HG03469 (cell line): ENCODE results near the gene C9orf50.
A peak's percentile ranks its signal among the peaks of the same experiment; 100 is the strongest.

Experiments
- ATAC-seq: cut with Tn5 transposase; IDR thresholded peaks from one replicate; pipeline ENCODE4 v1.9.1; 2021; ENCODE audit warnings: mild to moderate bottlenecking, moderate library complexity, moderate number of reproducible peaks; ENCODE audit not compliant: unreplicated experiment

Gene C9orf50

DNA sequence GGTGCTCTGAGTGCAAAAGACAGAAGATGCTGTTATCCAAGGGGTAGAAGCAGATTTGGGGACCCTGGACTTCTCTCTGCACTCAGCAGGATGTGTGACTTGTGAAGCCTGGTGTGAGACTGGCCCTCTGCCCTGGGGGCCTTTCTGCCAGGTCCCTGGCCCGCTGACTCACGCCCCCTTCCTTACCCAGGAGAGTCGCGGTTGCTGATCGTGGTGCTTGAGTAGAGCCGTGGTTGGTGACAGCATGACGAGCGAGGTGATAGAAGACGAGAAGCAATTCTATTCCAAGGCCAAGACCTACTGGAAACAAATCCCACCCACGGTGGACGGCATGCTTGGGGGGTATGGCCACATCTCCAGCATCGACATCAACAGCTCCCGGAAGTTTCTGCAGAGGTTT lies 11.6 kb upstream of the C9orf50 start:
- no peak for ATAC-seq

DNA sequence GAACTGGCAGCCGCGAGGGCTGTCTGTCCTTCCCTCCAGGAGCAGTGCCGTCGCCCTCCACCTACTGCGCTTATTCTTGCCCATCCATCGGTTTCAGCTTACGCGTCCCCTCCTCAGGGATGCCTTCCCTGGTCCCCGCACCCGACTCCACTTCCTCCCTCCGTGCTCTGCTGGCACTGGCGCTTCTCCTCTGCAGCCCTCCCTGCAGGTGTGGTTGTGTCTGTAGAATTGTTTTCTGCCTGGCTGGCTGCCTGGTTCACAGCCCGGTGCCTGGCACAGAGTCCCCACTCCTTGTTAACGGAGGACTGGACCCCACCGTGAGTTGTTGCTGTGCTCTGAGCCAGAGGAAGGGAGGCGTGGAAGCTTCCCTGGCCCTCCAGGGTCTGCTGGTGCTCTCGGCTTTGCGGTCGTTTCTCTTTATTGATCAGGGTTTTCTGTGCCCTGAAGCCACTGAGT lies 10.8 kb upstream of the C9orf50 start:
- ATAC-seq: no peak

DNA sequence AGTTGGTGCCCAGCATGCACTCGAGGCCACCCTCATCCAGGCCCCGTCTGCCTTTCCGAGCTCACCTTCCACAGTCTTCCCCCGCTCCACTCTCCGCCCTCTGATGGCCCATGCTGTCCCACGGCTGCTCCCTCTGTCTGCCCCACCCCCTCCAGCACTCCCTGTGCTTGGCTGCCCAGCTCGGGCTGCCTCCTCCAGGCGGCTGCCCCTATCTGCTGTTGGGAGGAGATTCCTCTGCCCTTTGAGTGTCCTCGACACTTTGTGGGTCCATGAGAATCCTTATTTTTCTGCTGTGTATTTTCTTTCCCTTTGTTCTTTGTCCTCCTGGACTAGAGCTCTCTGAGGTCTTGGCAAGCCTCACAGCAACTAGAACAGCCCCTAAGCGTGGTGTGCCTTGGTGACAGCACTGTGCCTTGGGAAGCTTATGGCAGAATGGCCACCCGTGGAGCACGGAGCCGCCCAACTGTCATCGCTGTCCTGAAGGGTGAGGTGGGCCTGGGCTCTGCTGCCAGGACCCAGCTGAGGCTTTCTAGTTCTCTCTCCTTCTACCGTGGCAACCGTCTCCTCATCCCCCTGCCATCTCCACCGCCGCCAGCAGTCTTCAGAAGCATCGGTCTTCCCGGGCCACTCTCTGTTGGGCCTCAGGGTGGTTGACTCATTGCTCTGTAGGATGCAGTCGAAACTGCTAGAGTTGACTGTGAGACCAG lies 10.2 kb upstream of the C9orf50 start:
- ATAC-seq: no peak

DNA sequence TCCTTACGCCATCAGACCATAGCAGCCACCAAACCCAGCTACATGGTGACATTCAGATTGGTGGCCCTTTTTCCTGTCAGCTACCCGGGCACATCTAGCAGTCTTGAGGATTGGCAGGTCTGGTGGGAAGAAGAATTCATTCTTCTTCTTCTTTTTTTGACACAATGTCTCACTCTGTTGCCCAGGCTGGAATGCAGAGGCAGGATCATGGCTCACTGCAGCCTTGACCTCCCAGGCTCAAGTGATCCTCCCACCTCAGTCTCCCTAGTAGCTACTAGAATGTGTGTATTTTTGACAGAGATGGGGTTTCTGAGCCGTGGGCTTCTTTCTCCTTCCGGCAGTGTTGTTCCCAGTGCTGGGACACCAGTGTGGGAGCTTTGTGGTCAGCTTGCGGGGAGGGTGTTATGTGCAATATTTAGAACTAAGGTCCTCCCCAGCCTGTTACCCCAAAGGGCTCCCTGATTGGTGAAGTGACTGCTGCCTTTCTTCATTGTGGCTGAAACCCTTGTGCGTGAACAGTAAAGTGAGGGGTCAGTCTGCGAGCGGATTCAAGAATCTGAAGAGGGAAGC lies 8.4 kb upstream of the C9orf50 start:
- ATAC-seq: no peak

DNA sequence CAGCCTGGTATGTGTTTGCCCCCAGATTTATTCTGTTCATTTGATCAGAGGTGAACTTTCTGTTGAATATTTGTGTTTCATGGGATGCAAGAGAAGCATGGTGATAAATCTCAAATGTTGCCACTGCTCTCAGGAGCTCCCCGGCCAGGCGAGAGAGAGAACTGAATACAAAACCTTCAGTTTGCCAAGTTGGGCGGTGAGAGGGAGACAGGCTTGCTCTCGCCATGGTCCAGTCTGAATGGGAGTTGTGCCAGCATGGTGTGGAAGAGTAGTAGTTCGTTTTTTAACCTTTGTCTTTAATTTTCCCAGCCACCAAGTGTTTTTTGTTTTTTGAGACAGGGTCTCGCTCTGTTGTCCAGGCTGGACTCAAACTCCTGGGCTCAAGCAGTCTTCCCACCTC lies 7.8 kb upstream of the C9orf50 start:
- no peak for ATAC-seq

DNA sequence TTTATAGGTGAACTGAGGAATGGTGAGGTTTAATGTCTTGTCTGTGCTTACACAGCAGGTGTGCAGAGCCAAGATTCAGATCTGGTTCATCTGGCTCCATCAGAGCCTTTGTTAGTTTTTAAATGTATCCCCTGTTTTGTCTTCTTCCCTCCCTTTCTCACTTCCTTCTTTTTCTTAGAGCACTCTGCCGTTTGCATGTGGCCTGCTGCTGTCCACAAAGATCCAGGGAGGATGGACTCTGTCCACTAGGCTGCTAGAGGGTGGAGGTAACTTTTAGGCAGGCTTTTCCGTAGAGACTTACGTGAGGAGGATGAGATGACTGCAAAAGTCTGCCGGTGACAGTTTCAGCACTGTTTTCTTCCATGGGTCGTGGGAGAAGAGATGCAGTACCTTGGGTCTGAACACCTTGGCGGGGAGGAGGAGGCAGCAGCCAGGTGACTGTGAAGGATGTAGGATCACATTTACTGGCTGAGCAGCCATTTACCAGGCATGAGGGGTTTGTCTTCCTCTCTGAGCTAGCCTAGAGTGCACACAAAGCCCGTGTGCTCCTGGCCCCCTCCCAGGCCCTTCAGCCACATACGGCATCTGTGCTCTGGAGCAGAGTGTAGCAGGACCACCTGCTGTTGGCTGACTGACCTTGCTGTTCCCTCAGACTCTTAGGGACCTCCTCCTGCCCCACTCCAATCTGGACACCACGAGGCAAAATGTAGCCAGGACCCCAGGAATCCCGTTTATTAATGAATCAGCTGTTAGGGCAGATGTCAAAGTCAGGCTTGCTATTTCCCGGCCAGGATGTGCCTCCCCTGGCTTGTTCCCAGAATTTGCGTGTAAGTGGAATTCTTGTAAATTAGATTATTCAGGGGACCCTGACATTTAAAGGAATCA lies 6.9 kb upstream of the C9orf50 start:
- ATAC-seq: no peak

DNA sequence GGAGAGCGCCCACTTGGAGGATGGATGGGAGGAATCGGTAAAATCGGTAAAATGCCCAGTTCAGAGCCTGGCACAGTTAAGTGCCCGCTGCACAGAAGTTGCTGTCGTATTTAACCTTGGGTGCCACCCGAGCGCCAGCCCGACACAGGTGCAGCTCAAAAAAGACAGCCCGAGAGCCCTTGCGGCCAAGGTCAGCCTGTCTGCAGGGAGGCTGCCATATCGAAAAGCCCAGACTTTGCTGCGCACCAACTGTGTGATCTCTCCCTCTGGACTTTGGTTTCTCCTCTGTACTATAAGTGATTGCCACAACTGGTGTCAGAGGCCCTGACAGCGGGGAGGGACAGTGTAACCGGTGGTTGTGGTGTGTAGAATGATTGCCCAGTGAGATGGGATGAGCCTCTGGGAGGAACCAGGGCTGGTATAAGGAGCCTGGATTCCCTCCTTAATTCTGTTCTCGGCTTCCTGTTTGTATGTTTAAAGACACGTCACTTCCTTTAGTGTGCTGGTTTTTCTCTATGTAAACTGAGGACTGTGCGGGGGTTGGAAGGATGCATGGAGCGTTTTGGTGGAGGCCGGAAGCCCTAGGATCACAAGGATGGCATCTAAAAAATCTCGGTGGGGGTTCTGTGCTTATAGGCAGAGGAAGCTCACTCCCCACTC lies 5.9 kb upstream of the C9orf50 start:
- ATAC-seq: no peak

DNA sequence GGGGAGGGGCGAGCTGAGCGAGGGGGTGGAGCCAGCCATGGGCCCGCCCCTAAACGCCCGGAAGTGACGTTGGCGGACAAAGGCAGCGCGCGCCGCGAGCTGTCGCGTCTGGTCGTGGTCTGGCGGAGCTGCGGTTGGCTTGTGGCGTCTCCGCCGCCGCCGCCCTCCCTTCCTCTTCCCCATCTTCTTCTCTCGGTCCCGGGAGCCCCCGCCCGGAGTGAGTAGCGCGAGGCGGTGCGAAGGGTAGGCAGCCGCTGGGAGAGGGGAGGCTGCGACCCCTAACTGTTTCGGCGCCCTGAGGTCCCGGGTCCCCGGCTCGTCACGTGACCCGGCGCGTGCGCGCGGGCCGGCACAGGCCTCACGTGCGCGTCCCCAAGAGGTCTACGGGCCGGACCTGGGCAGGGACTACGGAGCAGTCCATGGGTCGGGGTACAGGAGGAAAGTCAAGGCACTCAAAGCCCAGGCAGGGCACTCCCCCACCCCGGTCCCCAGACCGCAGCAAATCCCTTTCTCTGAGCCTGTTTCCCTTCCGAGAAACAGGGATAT lies 5.3 kb upstream of the C9orf50 start, which contains the start of gene NTMT1:
Gene NTMT1, plus strand, starts transcription at position 85 of the 546 bp plus-strand sequence. CDS start 6,541 bp downstream, outside the sequence.
- ATAC-seq: peak; percentile 49

DNA sequence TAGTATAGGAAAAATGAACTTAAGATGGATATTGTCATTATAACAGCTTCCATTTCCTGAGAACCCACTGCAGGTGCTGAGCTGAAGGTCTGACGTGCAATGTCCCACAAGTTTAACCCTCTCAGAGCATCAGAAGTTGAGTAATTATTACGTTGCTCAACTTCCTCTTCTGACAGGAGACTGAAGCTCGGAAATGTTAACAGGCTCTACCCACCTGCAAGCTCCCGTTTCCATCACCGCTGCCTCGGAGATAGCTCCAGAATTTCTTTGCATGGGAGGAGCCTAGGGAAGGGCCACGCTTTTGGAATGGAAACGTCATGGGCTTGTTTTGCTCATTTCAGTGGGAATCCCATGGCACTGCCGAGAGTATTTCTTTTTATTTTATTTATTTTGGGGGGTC lies 4.0 kb upstream of the C9orf50 start:
- no peak for ATAC-seq

DNA sequence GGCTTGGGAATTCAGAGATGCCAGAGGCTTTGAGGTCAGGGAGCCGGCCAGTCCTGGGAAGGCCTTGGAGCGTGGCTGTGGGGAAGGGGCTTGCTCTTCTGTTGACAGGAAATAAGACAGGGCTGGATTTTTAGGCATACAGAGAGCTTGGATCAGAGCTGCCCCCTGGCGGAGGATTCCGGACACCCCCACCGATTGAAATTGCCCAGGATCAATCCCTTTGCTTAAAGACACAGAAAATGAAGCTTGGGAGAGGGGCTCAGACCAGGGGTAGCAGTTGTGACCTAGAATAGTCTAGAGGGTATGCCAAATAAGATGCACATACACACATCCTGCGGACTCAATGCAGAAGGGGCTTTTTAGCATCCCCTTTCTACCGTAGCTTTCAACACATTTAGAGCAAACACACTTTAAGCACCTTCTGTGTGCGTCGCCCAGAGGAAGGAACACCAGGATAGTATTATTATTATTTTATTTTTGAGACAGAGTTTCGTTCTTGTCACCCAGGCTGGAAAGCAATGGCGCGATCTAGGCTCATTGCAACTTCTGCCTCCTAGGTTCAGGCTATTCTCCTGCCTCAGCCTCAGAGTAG lies 3.4 kb upstream of the C9orf50 start:
- ATAC-seq: no peak

DNA sequence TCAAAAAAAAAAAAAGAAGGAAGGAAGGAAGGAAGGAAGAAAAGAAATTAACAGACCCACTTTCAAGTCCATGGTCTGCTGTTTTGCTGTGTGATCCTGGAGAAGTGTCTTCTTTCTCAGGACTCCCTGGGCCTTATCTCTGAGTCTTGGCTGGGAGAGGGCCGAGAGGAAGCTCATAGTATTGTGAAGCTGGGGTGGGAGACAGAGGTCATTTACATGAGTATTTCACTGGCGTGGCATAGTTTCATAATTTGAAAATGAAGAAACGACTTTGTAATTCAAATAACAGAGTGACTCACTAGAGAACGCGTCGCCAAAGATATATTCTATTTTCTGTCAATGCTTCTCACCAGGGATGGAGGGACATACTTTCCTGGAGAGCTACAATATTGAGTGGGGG lies 2.4 kb upstream of the C9orf50 start:
- ATAC-seq: no peak

DNA sequence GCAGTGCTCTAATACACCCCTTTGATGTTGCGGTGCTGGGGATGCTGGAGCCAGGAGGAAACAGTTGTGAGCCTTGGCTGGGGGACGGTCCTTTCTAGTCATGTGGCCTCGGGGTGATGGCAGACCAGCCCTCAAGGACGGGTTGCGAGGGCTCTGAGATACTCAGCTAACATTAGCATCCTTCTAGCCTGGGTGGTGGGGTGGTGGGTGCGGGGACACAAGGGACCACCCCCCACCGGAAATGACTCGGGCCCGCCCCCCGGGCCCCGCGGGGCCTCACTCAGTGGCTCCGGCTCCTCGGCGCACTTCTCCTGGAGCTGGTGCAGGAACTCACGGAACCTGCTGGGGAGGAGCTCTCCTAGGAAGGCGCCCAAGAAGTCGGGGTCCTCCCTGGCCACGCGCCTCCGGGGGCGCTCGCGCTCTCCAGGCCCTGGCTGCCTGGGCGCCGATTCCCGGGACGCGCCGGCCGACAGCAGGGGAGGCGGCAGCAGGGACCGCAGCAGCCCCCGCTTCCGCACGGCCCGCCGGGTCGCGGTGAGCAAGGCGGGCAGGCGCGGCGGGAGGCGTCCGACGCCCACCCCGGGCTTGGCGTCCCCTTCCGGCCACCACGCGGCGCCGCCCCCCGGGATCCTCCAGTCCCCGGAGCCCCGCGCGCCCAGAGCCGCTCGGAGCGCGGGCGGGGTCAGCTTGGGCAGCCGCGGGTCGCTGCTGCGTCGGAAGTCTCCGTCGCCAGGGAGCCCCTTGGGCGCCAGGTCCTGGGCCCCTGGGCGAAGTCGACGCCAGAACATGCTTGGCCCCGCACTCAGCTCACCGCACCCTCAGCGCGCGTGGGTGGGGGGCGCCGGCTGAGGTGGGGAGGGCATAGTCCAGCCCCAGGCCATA lies 873 bp downstream of the C9orf50 start:
- no peak for ATAC-seq

DNA sequence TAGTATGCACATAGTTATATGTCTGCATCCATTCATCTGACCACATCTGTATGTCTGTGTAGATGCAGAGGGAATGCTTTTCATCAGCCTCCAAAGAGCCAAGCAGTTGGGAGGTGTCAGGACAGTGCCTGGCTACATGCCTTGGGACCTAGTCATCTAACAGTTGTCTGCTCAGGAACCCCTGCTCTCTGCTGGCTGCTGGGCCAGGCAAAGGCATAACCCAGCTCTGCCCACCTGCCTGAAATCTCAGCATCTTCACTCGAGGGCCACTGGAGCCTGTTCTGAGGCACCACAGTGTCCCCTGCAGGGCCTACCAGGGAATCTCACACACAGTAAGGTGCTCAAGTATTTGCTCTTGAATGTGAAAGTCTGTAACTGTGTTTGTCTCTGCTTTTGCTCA lies 3.7 kb downstream of the C9orf50 start:
- no peak for ATAC-seq

DNA sequence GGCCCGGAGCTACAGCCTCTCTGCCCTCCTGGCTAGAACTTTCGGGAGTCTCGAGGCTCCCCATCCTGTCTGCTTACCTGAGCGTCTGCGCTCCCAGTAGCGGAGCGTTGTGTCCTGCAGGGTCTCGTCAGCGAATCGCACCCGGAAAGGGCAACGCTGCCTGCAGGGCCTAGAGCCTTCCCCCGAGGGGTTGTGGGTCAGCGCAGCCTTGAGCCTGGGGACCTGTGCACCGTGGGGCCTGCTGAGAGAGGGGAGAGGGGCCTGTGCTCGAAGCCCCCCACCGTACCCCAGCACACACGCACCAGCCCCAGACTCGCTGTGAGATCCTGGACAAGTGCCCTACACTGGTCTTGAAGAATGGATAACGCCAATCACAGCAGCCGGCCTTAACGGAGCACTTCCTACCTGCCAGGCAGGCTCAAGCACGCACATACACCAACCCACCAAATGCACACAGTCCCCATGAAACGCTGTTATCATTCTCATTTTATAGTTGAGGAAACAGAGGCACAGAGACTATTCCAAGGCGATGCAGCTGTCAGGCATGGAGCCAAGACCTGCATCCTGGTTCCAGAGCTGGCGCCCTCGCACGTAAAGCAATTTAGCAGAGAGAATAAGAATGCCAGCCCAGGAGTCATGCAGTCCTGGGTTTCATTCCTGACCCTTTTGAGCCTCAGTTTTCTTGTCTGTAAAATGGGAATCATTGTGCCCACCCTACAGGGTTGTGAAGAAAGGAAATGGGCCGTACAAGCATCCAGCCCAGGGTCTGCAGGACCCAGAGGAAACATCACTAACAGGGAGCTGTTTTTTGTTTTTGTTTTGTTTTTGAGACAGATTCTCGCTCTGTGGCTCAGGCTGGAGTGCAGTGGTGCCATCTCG lies 5.3 kb downstream of the C9orf50 start:
- ATAC-seq: no peak

DNA sequence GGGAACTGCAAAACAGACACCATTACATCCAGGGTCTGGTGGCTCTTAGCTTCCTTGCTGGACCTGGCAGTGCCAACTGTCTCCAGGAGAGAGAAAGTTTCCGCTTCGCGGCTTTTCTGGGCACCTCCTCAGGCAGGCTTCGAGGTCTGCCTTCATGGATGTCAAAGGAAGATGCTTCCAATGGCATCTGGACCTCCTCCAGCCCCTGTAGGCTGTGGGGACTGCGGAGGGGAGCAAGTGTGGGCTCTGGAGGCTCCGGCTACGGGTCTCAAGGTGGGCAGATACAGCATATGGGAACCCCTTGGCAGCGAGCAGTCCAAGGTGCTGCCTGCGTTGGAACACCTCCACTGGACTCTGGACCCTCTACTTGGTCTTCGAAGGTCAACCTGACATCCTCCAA lies 6.0 kb downstream of the C9orf50 start:
- no peak for ATAC-seq

DNA sequence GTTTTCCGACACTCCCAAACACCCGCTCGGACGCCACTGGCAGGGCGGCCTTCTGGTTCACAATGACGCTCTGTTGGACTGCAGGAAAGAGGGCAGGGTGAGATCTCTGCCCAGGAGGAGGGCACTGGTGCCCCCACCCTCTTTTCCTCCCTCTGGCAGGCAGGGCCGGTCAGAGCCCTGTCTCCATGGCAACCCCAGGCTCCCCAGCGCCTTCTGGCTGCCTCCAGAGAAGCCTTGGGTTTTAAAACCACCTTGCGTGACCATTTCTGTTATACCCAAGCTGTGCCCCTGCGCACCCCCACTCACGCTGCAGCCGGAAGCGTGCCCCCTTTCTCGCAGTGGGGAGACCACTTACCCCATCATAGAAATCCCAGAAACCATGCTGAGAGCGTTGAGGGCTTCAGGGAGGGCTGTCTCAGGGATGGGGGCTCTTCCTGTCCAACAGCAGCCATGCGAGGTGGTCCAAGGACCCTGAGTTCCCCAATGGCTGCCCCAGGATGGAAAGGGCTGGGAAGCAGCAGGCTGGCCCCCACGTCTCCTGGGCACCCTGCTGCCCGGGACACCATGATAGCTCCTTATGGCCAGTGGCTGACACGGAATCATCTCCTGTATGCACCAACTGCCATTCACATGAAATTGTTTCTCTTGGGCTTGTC lies 7.3 kb downstream of the C9orf50 start:
- no peak for ATAC-seq

DNA sequence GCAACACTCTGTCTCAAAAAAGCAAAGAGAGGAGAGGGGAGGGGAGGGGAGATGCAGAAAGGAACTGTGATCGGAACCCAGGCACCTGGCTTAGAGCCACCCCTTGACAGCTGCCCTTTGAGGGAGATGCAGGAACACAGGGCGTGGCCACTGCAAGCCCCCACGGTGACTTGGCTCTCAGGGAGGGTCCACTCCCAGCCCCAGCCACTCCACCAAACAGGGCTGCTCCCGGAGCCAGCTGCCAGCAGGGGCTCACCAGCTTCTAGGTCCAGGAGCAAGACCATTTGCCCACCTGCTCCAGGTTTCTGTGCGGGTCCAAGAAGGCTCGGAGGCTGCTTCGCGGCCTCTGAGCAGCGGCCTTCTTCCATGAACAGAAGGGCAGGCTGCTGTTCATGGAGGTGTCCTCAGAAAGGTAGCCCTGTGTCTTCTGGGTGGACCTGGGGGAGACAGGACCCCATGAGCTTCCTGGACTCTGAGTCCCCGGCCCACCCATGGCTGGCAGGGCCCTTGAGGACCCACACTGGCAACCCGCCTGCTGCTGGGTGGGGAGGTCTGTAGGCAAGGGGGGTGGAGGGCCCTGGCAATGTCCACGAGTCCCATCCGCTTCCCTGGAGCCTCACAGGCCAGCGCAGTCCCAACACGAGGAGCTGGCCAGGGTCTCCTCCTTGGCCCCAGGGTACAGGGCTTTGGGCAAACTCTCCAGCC lies 7.9 kb downstream of the C9orf50 start:
- no peak for ATAC-seq
